Spinal cord (tissue), 10 donors: ENCODE measurements around the gene LPAR5. TPM values are rescaled to one million over a fixed set of nuclear protein-coding genes. Genes with fewer than 3 reads are reported as not detected.

Experiments
- DNase-seq, 6 donors: peaks; one replicate each; pipeline versions ENCODE4 v3.0.0 to v3.0.0-alpha.2; 2013 to 2015; ENCODE audit warnings: low spot score in 6 of 6, low read depth in 4 of 6
- H3K27ac ChIP-seq: one replicate; pipeline ENCODE4 v1.5.1; 2013; ENCODE audit warnings: low read depth, low read length, control low read depth
- H3K27me3 ChIP-seq: one replicate; pipeline ENCODE4 v1.6.1; 2013; ENCODE audit warnings: low read length; ENCODE audit not compliant: control insufficient read depth, insufficient read depth
- H3K36me3 ChIP-seq: one replicate; pipeline ENCODE4 v1.6.1; 2013; ENCODE audit warnings: low read length; ENCODE audit not compliant: control insufficient read depth, insufficient read depth
- H3K4me1 ChIP-seq: one replicate; pipeline ENCODE4 v1.6.1; 2013; ENCODE audit warnings: low read length; ENCODE audit not compliant: control insufficient read depth, insufficient read depth
- H3K4me3 ChIP-seq: one replicate; pipeline ENCODE4 v1.5.1; 2013; ENCODE audit warnings: low read depth, low read length, control low read depth
- H3K9me3 ChIP-seq: one replicate; pipeline ENCODE4 v1.6.1; 2013; ENCODE audit warnings: low read length; ENCODE audit not compliant: control insufficient read depth, insufficient read depth
- WGBS: methylation state at CpG from one replicate; pipeline ENCODE4 v1.1.5; 2013; ENCODE audit warnings: missing lambda C conversion rate; ENCODE audit not compliant: insufficient coverage; 5-methylcytosine and 5-hydroxymethylcytosine counted together
- polyA plus RNA-seq, 2 donors: library from polyadenylated mRNA; unstranded; fragments of 120-200 nt; gene quantifications; one replicate each; pipeline ENCODE4 v1.2.1, GENCODE V29; 2013; ENCODE audit not compliant: insufficient read length in 2 of 2
- total RNA-seq, 2 donors: library from RNA; depleted of rRNA in 1 of 2; stranded (reverse); fragments of 120-200 nt in 1 of 2; fragments of >200 nt in 1 of 2; gene quantifications; one replicate each; pipeline versions ENCODE4 v1.2.3 to v1.2.4, GENCODE V29; 2013 to 2014
- donor health status: healthy.

LPAR5 gene
- total and polyA plus RNA-seq, 4 donors: 2.5 to 9.1 (median 4.7) TPM

DNA sequence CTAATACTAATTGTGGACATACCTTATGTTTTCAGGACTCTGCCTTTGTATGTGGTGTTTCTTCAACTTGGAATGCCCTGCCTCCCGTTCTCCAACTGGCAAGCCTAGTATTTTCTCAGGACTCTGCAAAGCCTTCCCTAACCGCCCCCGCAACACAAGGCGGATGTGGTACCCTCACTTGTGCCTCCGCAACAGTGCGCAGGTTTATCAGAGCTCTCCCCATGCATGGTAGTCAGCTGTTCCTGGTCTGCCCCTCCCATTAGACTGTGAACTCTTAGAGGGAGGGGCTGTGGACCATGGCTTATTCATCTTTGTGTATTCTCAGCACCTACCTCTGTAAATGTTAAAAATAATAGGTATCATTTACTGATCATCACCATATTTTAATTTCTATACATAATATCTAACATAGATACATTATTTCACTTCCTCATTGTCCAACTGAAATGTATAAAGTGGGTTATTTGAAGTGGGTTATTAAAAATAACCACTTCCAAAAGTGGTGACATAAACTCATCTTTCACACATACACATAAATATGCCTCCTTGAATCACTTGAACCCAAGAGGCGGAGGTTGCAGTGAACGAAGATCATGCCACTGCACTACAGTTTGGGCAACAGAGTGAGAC lies 9.0 kb downstream of the LPAR5 start:
- H3K27ac ChIP-seq: no peak overlapping the region
- 74% methylated on average over 3 of the region's 8 CpGs for WGBS
- H3K9me3 ChIP-seq: no peaks in the 10 kb centered on the region
- H3K27me3 ChIP-seq: no peaks in the 10 kb centered on the region
- H3K4me3 ChIP-seq: no peak overlapping the region
- DNase-seq: no peak
- no peaks in the 10 kb centered on the region for H3K36me3 ChIP-seq
- no peaks in the 10 kb centered on the region for H3K4me1 ChIP-seq

GRCh38 chr12:6620885-6621274 lies 14.9 kb downstream of the LPAR5 start:
- no peaks in the 10 kb centered on the region for H3K36me3 ChIP-seq
- WGBS: 82% methylated on average over 29 of the region's 29 CpGs
- H3K27ac ChIP-seq: no peak overlapping the region
- H3K9me3 ChIP-seq: no peaks in the 10 kb centered on the region
- no peak overlapping the region for H3K4me3 ChIP-seq
- H3K4me1 ChIP-seq: peaks cover 14% of the 10 kb centered on the region
- H3K27me3 ChIP-seq: peaks cover 13% of the 10 kb centered on the region
- no peak for DNase-seq

GRCh38 chr12:6620137-6620884 lies 15.4 kb downstream of the LPAR5 start:
- H3K4me1 ChIP-seq: peaks cover 14% of the 10 kb centered on the region
- H3K4me3 ChIP-seq: peak overlapping the region; percentile 5
- peaks cover 13% of the 10 kb centered on the region for H3K27me3 ChIP-seq
- no peak overlapping the region for H3K27ac ChIP-seq
- no peaks in the 10 kb centered on the region for H3K9me3 ChIP-seq
- WGBS: 16% methylated on average over 88 of the region's 88 CpGs
- no peaks in the 10 kb centered on the region for H3K36me3 ChIP-seq
- peak in 2 of 6 donors; percentile 70 to 77 for DNase-seq

DNA sequence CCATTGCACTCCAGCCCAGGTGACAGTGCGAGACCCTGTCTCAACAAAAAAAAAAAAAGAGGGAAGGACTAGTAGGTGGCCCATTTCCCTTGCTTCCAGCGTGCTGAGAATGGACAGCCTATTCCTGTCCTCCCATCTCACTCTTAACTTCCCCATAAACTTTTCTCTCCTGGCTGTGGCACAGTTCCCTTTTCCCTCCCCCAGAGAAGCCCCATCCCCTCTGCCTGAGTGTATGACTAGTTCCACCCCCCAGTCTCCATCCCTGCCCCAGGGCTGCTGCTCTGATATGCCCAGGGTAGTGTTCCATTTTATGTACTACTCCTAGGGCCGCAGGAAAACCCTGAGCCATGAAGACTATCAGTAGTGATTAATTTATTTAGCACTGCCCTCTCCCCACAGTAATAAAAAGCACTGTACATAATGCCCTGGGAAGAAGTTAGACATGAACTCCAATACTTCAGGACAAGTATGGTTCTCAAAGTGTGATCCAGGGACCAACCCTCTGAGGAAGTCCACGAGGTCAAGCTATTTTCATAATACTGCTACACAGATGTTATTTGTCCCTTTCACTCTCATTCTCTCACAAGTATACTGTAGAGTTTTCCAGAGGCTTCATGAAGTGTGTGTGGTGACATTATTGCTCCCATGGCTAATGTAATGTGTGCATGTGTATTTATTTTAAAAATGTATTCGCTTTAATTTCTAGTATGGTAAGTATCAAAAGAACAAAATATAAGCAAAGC lies 17.1 kb downstream of the LPAR5 start:
- WGBS: no CpG with 5 or more reads among the region's 5 CpGs

DNA sequence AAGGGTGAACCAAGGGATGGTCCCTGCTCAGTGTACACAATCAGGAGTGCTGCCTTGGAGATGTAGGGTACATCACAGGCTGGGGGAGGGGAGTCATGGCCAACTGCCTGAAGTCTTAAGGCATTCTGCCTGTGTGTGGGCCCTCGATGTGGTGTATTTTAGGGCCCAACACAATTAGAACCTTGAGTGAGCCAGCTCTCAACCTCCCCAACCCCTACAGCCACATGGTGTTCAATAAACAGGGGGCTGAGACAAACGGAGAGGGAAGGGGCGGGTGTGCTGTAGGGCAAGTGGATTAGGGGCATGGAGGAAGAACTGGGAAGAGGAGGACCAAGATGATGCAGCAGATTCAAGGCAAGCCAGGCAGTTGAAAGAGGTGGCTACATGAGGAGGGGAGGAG lies 20.0 kb downstream of the LPAR5 start:
- H3K27ac ChIP-seq: no peak overlapping the region
- DNase-seq: no peak
- WGBS: 32% methylated on average over 2 of the region's 3 CpGs
- peaks cover 10% of the 10 kb centered on the region for H3K27me3 ChIP-seq
- H3K9me3 ChIP-seq: no peaks in the 10 kb centered on the region
- no peak overlapping the region for H3K4me3 ChIP-seq
- no peaks in the 10 kb centered on the region for H3K36me3 ChIP-seq
- H3K4me1 ChIP-seq: peaks cover 40% of the 10 kb centered on the region

More for the DNA sequence above, 17.1 kb downstream of the LPAR5 start:
- Histone ChIP-seq H3K36me3 (no peaks in the 10 kb centered on the region), H3K9me3 (no peaks in the 10 kb centered on the region), H3K4me3 (no peak overlapping the region), H3K27ac (no peak overlapping the region), H3K27me3 (peaks cover 13% of the 10 kb centered on the region), H3K4me1 (peaks cover 22% of the 10 kb centered on the region)
- DNase-seq: no peak

GRCh38 chr12:6614513-6615172 lies 21.1 kb downstream of the LPAR5 start:
- H3K9me3 ChIP-seq: no peaks in the 10 kb centered on the region
- H3K36me3 ChIP-seq: no peaks in the 10 kb centered on the region
- H3K4me3 ChIP-seq: no peak overlapping the region
- no peak for DNase-seq
- H3K27me3 ChIP-seq: peaks cover under 1% of the 10 kb centered on the region
- peak overlapping the region; percentile 94 for H3K27ac ChIP-seq
- 50% methylated on average over 2 of the region's 7 CpGs for WGBS
- peaks cover 33% of the 10 kb centered on the region for H3K4me1 ChIP-seq

DNA sequence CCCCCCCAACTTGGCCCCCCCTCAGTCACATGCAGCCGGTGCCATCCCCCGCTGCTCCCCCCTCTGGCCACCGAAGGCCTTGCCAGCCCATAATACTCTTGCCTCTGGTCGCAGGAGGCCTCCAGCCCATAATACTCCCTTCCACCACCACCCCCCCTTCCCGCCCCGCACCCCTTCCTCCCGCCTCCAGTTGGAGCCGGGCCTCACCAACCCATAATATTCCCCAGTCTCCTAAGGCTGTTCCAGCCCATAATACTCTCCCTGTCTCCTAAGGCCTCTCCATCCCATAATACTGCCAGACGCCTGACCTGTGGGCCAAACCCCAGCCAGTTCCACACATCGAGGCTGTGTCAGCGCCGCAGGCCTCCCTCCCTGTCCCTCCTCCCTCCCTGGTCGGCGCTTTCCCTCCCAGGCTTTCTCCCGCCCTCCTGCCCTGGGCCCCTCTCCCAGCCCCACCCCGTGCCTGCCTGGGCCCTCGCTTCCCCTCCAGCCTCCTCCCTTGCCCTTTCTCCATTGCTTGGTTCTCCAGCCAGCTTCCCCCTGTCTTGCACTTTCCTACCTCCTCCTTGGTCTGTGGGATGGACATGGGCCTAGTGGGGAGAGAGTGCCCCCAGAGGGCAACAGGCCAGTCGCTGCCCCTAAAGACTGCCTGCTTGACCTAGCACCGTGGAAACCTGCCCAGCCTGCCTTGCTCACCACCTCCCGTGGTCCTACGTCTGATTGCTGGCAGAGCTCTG lies 21.8 kb downstream of the LPAR5 start:
- peak; percentile 77 to 98 (median 90) for DNase-seq
- H3K27me3 ChIP-seq: no peaks in the 10 kb centered on the region
- peaks cover 33% of the 10 kb centered on the region for H3K4me1 ChIP-seq
- H3K9me3 ChIP-seq: no peaks in the 10 kb centered on the region
- H3K4me3 ChIP-seq: no peak overlapping the region
- peak overlapping the region; percentile 94 for H3K27ac ChIP-seq
- H3K36me3 ChIP-seq: no peaks in the 10 kb centered on the region
- 6% methylated on average over 17 of the region's 21 CpGs for WGBS

DNA sequence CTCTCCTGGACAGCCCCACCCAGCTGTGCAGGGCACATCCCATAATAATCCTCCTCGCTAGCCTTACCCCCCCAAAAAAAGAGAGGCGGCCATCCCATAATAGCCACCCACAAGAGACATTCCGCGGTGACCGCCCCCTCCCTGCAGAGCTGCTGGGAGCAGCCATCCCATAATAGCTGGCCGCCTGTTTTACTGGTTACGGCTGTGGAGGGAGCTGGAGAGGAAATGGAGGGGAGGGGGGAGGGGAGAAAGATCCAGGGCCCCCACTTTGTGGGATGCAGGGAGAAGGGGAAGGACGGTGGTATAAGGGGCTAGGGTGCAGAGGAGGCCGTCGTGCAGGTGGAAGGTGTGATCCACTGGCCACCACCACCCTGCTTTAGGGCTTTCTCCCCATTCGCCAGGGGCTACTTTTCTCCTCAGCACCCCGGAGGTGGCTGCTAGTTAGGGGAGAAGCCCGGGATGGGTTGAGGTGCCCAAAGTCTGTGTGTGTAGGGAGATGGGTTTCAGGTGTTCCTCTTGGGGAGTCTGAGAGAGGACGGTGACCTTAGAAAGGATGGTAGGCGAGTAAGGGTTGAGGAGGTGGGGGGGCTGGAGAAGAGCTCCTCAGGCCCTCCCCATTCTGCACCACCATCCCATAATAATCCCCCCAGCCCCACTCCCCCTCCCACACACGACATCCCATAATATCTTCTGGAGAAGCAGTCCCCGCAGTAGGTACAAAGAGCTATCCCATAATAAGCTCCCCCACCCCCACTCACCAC lies 22.6 kb downstream of the LPAR5 start:
- no peaks in the 10 kb centered on the region for H3K27me3 ChIP-seq
- peaks cover 30% of the 10 kb centered on the region for H3K4me1 ChIP-seq
- H3K4me3 ChIP-seq: peak overlapping the region; percentile 4
- no peaks in the 10 kb centered on the region for H3K9me3 ChIP-seq
- H3K27ac ChIP-seq: peak overlapping the region; percentile 94
- 0% methylated on average over 5 of the region's 17 CpGs for WGBS
- DNase-seq: peak in 4 of 6 donors; percentile 46 to 91 (median 72)
- H3K36me3 ChIP-seq: no peaks in the 10 kb centered on the region
